22Rv1 (cell line): ENCODE measurements around the gene ASB8.
"Not testable (repeated sequence)": the region's sequence is repeated elsewhere in the genome, so short reads cannot be mapped to it uniquely, and the experiment has no call there.

ENCODE experiments used
- H3K27ac ChIP-seq: fragments of 450-650 bp; 2 replicates; pipeline ENCODE4 v1.5.1; 2017
- CTCF ChIP-seq: fragments of 450-650 bp; IDR thresholded peaks from 2 replicates; pipeline ENCODE4 v1.5.1; 2017; ENCODE audit warnings: mild to moderate bottlenecking
- ZFX ChIP-seq: fragments of 450-650 bp; IDR thresholded peaks from 2 replicates; pipeline ENCODE4 v1.6.1; 2017; ENCODE audit warnings: antibody characterized with exemption, borderline replicate concordance

ASB8 gene

GRCh38 chr12:48132826-48133225 lies 24.5 kb downstream of the ASB8 start:
- H3K27ac ChIP-seq, result no peak overlapping the region
- no peak for TF ChIP-seq ZFX
- no peak for TF ChIP-seq CTCF

GRCh38 chr12:48131517-48131916 lies 25.8 kb downstream of the ASB8 start:
- no peak overlapping the region for H3K27ac ChIP-seq
- no peak for TF ChIP-seq ZFX
- TF ChIP-seq CTCF, result no peak

GRCh38 chr12:48129376-48129775 lies 27.9 kb downstream of the ASB8 start:
- TF ChIP-seq ZFX, result no peak
- no peak for TF ChIP-seq CTCF
- H3K27ac ChIP-seq, result no peak overlapping the region

GRCh38 chr12:48128800-48129199 lies 28.5 kb downstream of the ASB8 start:
- TF ChIP-seq CTCF, result no peak
- TF ChIP-seq ZFX, result no peak
- H3K27ac ChIP-seq, result no peak overlapping the region

GRCh38 chr12:48126953-48127630 lies 30.2 kb downstream of the ASB8 start:
- no peak for TF ChIP-seq CTCF
- TF ChIP-seq ZFX, result no peak

GRCh38 chr12:48125985-48126384 lies 31.3 kb downstream of the ASB8 start:
- TF ChIP-seq ZFX, result no peak
- no peak for TF ChIP-seq CTCF
- no peak overlapping the region for H3K27ac ChIP-seq

More at GRCh38 chr12:48126953-48127630, 30.2 kb downstream of the ASB8 start:
- H3K27ac ChIP-seq, result no peak overlapping the region

- H3K27ac ChIP-seq, result not testable (repeated sequence)
Measured at GRCh38 chr12:48125542-48125941, 31.8 kb downstream of the ASB8 start.

- TF ChIP-seq CTCF (no peak), ZFX (no peak)
- no peak overlapping the region for H3K27ac ChIP-seq
Measured at GRCh38 chr12:48123169-48123568, 34.1 kb downstream of the ASB8 start.
